Left ventricle myocardium inferior (tissue), 1 donor: ENCODE data around the gene IFIT1B. TPM values are rescaled to one million over a fixed set of nuclear protein-coding genes. Genes with fewer than 3 reads are reported as not detected.
"Not testable (repeated sequence)": the region's sequence is repeated elsewhere in the genome, so short reads cannot be mapped to it uniquely, and the experiment has no call there.

Source experiments
- DNase-seq: peaks from one replicate; pipeline ENCODE4 v3.0.0-alpha.2; 2020
- H3K27ac ChIP-seq: fragments of 200-600 bp; replicated peaks from 2 replicates; pipeline ENCODE4 v1.8.0; 2021
- H3K27me3 ChIP-seq: fragments of 200-600 bp; 2 replicates; pipeline ENCODE4 v1.8.0; 2021; ENCODE audit warnings: low read depth
- H3K36me3 ChIP-seq: fragments of 200-600 bp; 2 replicates; pipeline ENCODE4 v1.8.0; 2021
- H3K4me1 ChIP-seq: fragments of 200-600 bp; 2 replicates; pipeline ENCODE4 v1.8.0; 2021
- H3K4me3 ChIP-seq: fragments of 200-600 bp; 2 replicates; pipeline ENCODE4 v1.8.0; 2021; ENCODE audit warnings: mild to moderate bottlenecking, moderate library complexity
- H3K9me3 ChIP-seq: fragments of 200-600 bp; replicated peaks from 2 replicates; pipeline ENCODE4 v1.8.0; 2021
- CTCF ChIP-seq: fragments of 200-600 bp; IDR thresholded peaks from 2 replicates; pipeline ENCODE4 v1.8.0; 2021; ENCODE audit warnings: antibody characterized with exemption, mild to moderate bottlenecking, borderline replicate concordance
- intact Hi-C: fragments of 100-400 bp; cut with micrococcal nuclease; formaldehyde crosslinking; loops from one replicate; pipeline ENCODE4 v1.11.0; 2022
- total RNA-seq: library from RNA; stranded (reverse); fragmentation: NEBNext Ultra II Directional; extraction: Animal tissue kit (Norgen Biotek cat#: 25700); gene quantifications from one replicate; pipeline ENCODE4 v1.2.1, GENCODE V29; 2021
- donor health status: DM: no; HTN: yes; CAD: no; lungs with severe emphysema.

Gene IFIT1B
- total RNA-seq, 1 donor from 2014 or later = not detected

- Histone ChIP-seq H3K4me1 (peaks cover 62% of the 10 kb centered on the region), H3K4me3 (peak overlapping the region; percentile 74), H3K9me3 (no peaks in the 10 kb centered on the region), H3K27me3 (no peaks in the 10 kb centered on the region), H3K27ac (no peak overlapping the region), H3K36me3 (peaks cover 7% of the 10 kb centered on the region)
- intact Hi-C loops = no loop called here
- no peak for DNase-seq
- no peak for TF ChIP-seq CTCF
Observed at GRCh38 chr10:89395141-89395540, 17.3 kb downstream of the IFIT1B start.

DNA sequence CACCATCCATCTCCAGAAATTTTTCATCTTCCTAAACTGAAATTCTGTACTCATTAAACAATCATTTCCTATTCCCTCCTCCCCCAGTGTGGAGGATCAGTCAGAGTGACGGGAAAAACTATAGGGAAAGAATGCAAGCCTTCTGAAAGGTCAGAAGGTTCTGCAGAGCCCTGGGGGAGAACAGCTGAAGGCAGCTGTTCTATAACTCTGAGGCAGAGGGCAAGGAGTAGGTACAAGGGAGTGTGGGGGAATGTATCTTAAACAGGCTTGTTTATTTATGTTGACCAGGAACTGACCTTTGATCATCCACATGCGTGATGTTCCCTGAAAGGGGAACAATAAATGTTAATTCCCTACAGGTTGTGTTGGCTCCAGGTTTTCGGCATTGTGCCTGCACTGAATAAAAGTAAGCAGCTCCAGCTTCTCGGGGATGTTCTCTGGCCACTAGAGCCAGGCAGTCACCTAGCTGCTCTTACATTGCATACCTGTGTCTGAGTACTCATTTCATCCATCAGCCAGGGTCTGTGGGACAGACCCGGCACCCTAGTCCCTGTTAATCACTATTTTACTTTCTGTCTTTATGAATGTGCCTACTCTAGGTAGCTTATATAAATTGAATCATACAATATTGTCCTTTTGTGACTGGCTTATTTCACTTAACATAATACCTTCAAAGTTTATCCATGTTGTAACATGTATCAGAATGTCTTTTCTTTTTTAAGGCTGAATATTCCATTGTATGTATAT lies 20.3 kb downstream of the IFIT1B start:
- peak overlapping the region; percentile 28 for H3K27ac ChIP-seq
- no peak overlapping the region for H3K4me3 ChIP-seq
- TF ChIP-seq CTCF = no peak
- peaks cover 20% of the 10 kb centered on the region for H3K36me3 ChIP-seq
- no peak for DNase-seq
- intact Hi-C loops = no loop called here
- peaks cover 48% of the 10 kb centered on the region for H3K4me1 ChIP-seq
- no peaks in the 10 kb centered on the region for H3K9me3 ChIP-seq
- H3K27me3 ChIP-seq = no peaks in the 10 kb centered on the region

GRCh38 chr10:89399956-89400355 lies 22.1 kb downstream of the IFIT1B start:
- H3K27me3 ChIP-seq = no peaks in the 10 kb centered on the region
- intact Hi-C loops = no loop called here
- H3K4me1 ChIP-seq = peaks cover 30% of the 10 kb centered on the region
- H3K27ac ChIP-seq = no peak overlapping the region
- no peak for TF ChIP-seq CTCF
- H3K36me3 ChIP-seq = peaks cover 37% of the 10 kb centered on the region
- H3K9me3 ChIP-seq = no peaks in the 10 kb centered on the region
- H3K4me3 ChIP-seq = no peak overlapping the region
- DNase-seq = no peak

DNA sequence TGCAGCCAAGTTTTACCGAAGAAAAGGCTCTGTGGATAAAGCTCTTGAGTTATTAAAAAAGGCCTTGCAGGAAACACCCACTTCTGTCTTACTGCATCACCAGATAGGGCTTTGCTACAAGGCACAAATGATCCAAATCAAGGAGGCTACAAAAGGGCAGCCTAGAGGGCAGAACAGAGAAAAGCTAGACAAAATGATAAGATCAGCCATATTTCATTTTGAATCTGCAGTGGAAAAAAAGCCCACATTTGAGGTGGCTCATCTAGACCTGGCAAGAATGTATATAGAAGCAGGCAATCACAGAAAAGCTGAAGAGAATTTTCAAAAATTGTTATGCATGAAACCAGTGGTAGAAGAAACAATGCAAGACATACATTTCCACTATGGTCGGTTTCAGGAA lies 25.2 kb downstream of the IFIT1B start:
- H3K27ac ChIP-seq = no peak overlapping the region
- H3K9me3 ChIP-seq = peaks cover 10% of the 10 kb centered on the region
- no peak for TF ChIP-seq CTCF
- peaks cover 47% of the 10 kb centered on the region for H3K36me3 ChIP-seq
- H3K27me3 ChIP-seq = no peaks in the 10 kb centered on the region
- H3K4me1 ChIP-seq = peaks cover 19% of the 10 kb centered on the region
- no peak overlapping the region for H3K4me3 ChIP-seq
- no peak for DNase-seq
- intact Hi-C loops = no loop called here

- Histone ChIP-seq H3K9me3 (peaks cover 10% of the 10 kb centered on the region), H3K4me3 (no peak overlapping the region), H3K27me3 (no peaks in the 10 kb centered on the region), H3K36me3 (peaks cover 48% of the 10 kb centered on the region), H3K4me1 (peaks cover 12% of the 10 kb centered on the region), H3K27ac (no peak overlapping the region)
- intact Hi-C loops = no loop called here
- DNase-seq = no peak
- no peak for TF ChIP-seq CTCF
Observed at GRCh38 chr10:89404104-89405047, 26.5 kb downstream of the IFIT1B start.

DNA sequence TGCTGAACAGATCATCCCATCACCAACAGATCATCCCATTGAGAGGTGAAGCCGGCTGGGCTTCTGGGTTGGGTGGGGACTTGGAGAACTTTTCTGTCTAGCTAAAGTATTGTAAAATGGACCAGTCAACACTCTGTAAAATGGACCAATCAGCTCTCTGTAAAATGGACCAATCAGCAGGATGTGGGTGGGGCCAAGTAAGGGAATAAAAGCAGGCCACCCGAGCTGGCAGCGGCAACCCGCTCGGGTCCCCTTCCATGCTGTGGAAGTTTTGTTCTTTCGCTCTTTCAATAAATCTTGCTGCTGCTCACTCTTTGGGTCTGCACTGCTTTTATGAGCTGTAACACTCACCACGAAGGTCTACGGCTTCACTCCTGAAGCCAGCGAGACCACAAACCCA lies 28.3 kb downstream of the IFIT1B start:
- H3K4me3 ChIP-seq, intact Hi-C loops, DNase-seq, H3K27me3 ChIP-seq, H3K27ac ChIP-seq: not testable (repeated sequence)
- Histone ChIP-seq H3K36me3 (peaks cover 48% of the 10 kb centered on the region), H3K9me3 (peaks cover 10% of the 10 kb centered on the region), H3K4me1 (peaks cover 12% of the 10 kb centered on the region)

DNA sequence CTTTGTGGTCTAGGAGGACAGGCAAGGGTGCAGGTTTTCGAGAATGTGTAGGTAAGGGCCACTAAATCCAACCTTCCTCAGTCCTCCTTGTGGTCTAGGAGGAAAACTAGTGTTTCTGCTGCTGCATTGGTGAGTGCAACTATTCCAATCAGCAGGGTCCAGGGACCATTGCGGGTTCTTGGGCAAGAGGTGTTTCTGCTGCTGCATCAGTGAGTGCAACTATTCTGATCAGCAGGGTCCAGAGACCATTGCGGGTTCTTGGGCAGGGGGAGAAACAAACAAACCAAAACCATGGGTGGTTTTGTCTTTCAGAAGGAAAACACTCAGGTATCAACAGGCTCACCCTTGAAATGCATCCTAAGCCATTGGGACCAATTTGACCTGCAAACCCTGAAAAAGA lies 29.9 kb downstream of the IFIT1B start:
- H3K27ac ChIP-seq, DNase-seq, H3K4me1 ChIP-seq, intact Hi-C loops, H3K4me3 ChIP-seq, H3K27me3 ChIP-seq: not testable (repeated sequence)
- Histone ChIP-seq H3K9me3 (peaks cover 10% of the 10 kb centered on the region), H3K36me3 (peaks cover 39% of the 10 kb centered on the region)

DNA sequence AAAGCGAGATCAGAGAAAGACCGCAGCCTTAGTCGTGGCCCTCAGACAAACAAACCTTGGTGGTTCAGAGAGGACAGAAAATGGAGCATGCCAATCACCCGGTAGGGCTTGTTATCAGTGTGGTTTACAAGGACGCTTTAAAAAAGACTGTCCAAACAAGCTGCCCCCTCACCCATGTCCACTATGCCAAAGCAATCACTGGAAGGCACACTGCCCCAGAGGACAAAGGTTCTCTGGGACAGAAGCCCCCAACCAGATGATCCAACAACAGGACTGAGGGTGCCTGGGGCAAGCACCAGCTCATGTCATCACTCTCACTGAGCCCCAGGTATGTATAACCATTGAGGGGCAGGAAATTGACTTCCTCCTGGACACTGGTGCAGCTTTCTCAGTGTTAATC lies 31.4 kb downstream of the IFIT1B start:
- H3K4me3 ChIP-seq, DNase-seq: not testable (repeated sequence)

More for the DNA sequence above, 31.4 kb downstream of the IFIT1B start:
- Histone ChIP-seq H3K9me3 (peaks cover 10% of the 10 kb centered on the region), H3K36me3 (peaks cover 25% of the 10 kb centered on the region)
- intact Hi-C loops, H3K27ac ChIP-seq, H3K27me3 ChIP-seq, H3K4me1 ChIP-seq: not testable (repeated sequence)
